ENCODE results near the gene C11orf86. TPM values are rescaled to one million over a fixed set of nuclear protein-coding genes. Genes with fewer than 3 reads are reported as not detected.

Gene C11orf86
- total RNA-seq, 1 experiment from 2014 or later, result 0.25 TPM

DNA sequence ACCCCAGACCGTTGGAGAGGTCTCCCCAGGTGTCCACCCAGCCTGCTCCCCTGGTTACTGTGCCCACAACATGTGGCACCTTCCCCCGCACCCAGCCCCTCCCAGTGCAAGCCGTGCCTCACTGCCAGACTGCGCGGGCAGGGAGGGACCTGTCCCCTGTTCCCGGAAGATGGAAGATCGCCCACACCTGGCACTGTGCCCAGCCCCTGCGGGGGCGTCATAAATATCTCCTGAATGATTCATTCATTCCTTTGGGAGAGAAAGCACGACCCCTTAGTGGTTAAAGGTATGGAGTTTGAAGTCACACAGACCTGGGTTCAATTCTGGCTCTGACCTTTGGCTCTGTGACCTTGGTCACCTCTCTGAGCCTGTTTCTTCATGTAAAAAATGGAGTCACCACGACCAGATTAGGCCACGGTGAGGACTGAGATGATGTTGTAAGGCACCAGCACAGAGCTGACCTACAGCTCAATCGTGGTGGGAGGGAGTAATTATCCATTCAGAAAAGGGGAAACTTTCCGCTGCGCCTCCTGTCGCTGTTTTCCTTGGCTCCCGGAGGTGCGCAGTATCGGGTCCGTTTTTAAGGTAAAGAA lies 47.3 kb downstream of the C11orf86 start (continued):
- TF ChIP-seq TCF7L2 (IDR thresholded peaks at IDR 0.05; ENCODE audit: borderline replicate concordance, extremely low read depth, insufficient read depth, insufficient read length) (no peak), POLR2AphosphoS5 (IDR thresholded peaks at IDR 0.05; ENCODE audit: low read depth, low read length) (peak; percentile 29; the same call in 1 of the 2 replicates), ZFX (IDR thresholded peaks at IDR 0.05) (no peak)

GRCh38 chr11:67022961-67023956 lies 48.2 kb downstream of the C11orf86 start, which contains the start of gene SYT12:
Gene SYT12 (plus strand): TSS chr11:67023134. CDS start chr11:67030145, 7,011 bp downstream.
- DNase-seq (ENCODE audit: low read depth, low spot score), result no peak
- H3K9ac ChIP-seq (ENCODE audit: low read length), result peak within 1 kb of the TSS; percentile 47
- POLR2A ChIA-PET, result interaction anchor here (0.6 to 1.0 kb wide), 3 partner anchors 10 to 607 kb away, joined by 3 to 5 read pairs (median 3); partner anchors contain the start of gene NUDT8

More at GRCh38 chr11:67022961-67023956, 48.2 kb downstream of the C11orf86 start, which contains the start of gene SYT12:
- Histone ChIP-seq H3K4me2 (ENCODE audit: low read length) (peak within 1 kb of the TSS; percentile 72), H3K9me3 (ENCODE audit: control insufficient read depth in 1 of 2, insufficient read depth in 1 of 2, low read depth in 1 of 2, low read length in 2 of 2) (no peaks in the 10 kb centered on the region), H4K20me1 (ENCODE audit: insufficient read depth) (no peaks in the 10 kb centered on the region), H3K4me1 (ENCODE audit: control insufficient read depth in 1 of 2, insufficient read depth in 2 of 2, low read length in 2 of 2) (peaks cover 40 to 49% of the 10 kb centered on the region in 2 experiments), H2AFZ (ENCODE audit: low read depth, low read length, poor library complexity, severe bottlenecking) (peak within 1 kb of the TSS; percentile 30), H3K9me2 (ENCODE audit: insufficient read depth) (no peaks in the 10 kb centered on the region), H3K4me3 (replicated peaks in 1 of 2; ENCODE audit: low read depth in 1 of 2, low read length in 2 of 2) (peak within 1 kb of the TSS; percentile 37 to 55), H3K27me3 (ENCODE audit: insufficient read depth, low read length) (no peaks in the 10 kb centered on the region), H3K27ac (ENCODE audit: low read depth, low read length) (peak within 1 kb of the TSS; percentile 70), H3K36me3 (ENCODE audit: control insufficient read depth in 1 of 2, insufficient read depth in 2 of 2, low read length in 2 of 2) (no peaks in the 10 kb centered on the region), H3K79me2 (ENCODE audit: insufficient read depth, low read length) (no peaks in the 10 kb centered on the region)
- ATAC-seq, result peak; percentile 47
- BruUV-seq (replicated peaks), result no TSS peak
- ChIA-PET RAD21 (ENCODE audit: low non-redundant PET in 1 of 2, low total read pairs in 2 of 2, uncharacterized antibody in 2 of 2, unreplicated experiment in 2 of 2) (interaction anchor here (0.6 to 1.8 kb wide), 4 partner anchors 29 to 638 kb away, joined by 3 to 6 read pairs (median 4); no protein-coding TSS in a partner anchor), CTCF (interaction anchor here (0.7 to 1.7 kb wide), 2 partner anchors 18 to 143 kb away, joined by 3 to 4 read pairs; no protein-coding TSS in a partner anchor)
- TF ChIP-seq EGR1 (IDR thresholded peaks at IDR 0.05; ENCODE audit: low read depth), result no peak
- TF ChIP-seq POLR2AphosphoS5 (IDR thresholded peaks at IDR 0.05; ENCODE audit: low read depth, low read length), result 0 out of 2 replicates have a peak, but pooled peaks have one; percentile 24
- peak; percentile 32; the same call in 1 of the 2 replicates for TF ChIP-seq ZFX (IDR thresholded peaks at IDR 0.05)
- intact Hi-C loops (cut with micrococcal nuclease), result loop anchor here (5.0 kb wide), 3 partner anchors 36 to 616 kb away; no protein-coding TSS in a partner anchor
